Stimulated activated CD8-positive, alpha-beta memory T cell treated with anti-CD3 and anti-CD28 coated beads, Interleukin-7, amount 100 ng/mL, for 48 hours (primary cell): Measurements from ENCODE around the gene GRIA1.

ENCODE experiments used
- DNase-seq, 2 donors: peaks; one replicate each; pipeline ENCODE4 v3.0.0-alpha.2; 2020; ENCODE audit warnings: low read depth in 1 of 2; ENCODE audit errors: extremely low read depth in 1 of 2

GRIA1 gene

DNA sequence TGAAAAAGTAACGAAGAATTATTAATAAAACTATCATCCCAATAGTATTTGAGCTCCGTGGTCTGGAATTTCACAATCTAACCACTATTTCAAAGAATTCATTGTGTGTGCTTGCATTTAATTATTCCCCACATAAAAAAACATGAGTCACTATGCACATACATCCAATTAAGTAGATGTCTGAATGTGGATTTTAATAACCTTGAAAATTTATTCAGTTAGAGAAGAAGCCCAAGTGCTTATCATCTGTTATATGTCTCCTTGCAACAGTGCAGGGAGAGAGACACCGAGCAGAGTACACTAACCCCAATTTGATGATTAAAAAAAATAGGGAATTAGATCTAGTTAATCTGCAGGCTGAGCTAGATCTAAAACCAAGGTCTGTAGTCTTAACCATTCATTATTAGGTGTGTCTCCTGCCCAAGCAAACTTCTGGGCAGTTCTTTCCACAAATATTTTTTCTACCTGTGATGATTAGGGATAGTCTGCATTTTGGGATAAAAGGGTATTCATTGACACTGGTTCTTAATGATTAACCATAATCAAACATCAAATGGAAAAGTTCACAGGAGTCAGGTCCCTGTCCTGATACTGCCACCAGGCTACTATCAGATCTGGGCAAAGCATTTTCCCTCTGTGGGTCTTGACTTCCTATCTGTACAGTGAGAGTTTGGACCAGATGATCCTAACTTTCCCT lies 164.2 kb downstream of the GRIA1 start:
- DNase-seq: no peak

DNA sequence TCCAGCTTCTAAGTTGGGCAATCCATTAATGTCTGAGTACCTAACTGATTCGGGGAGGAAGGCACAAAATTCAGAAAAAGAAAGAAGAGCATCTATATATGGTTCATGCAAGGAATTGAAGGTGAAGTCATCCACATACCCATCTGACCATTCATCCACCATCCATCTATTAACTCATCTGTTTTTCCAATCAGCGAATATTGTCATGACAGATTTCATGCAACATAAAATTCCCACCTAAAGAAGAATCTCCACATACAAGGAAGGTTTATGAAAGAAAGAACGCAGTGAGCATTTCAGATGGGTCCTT lies 164.7 kb downstream of the GRIA1 start:
- no peak for DNase-seq

DNA sequence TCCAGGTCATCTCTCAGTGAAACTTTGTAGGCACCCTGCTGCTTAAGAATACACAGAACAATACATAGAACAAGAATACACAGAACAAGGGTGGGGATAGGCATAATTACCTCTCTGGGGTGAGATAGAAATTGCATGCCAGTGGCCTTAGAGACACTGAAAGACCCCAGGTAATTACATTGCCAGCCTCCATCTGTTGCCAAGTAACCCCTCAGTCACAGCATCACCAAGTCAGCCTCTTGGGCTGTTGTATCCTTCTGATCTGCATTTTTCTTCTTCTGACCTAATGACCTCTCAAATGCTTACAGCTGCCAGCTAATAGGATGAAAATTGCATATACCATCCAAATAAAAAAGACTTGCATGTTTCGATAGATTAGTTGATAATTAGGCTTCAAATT lies 167.7 kb downstream of the GRIA1 start:
- no peak for DNase-seq

DNA sequence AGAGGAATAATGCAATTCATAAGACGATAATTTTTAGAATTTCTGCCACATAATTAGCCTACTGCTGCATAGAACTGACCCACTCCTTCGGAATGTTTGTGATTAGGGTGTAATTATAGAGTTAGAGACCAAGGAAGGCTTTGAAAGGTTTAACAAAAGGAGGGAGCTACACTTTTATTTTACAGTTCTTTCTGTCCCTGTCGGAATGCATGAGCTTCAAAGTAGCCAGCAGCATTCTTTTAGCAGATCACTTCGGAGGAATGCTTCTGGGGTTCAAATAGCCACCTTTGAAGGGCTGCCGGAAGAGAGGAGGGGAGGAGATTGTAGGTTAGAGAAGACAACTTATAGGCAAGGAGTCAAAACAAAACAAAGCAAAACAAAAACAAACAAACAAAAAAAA lies 168.1 kb downstream of the GRIA1 start:
- no peak for DNase-seq

DNA sequence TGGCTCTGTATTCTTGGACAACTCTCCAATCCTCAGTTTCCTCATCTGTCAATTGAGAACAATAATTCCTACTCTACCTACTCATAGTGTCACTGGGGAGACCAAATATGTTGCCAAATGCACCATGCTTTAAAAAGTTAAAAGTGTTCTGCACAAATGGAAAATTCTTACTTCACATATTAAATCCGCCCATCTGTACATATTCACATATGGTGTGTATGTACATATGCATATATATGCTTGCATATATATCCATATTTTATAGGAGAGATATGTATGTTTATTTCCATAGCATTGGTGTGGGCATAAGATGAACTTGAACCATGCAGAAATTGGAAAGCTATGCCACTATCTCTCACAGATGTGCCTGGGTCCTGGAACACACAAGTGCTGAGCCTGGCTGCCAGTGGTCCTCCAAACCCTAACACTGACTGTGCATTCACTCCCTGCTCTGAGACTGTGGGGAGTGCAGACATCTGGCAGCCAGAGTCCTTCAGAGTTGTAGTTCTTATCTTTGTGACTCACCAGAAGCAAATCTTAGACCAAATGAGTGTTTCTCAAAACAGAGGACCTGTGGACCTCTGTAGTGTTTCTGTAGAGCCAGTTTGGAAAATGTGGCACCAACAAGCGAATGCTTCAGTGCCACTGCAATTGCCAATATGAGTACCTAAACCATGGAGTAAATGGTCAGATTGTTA lies 168.7 kb downstream of the GRIA1 start:
- DNase-seq: no peak

DNA sequence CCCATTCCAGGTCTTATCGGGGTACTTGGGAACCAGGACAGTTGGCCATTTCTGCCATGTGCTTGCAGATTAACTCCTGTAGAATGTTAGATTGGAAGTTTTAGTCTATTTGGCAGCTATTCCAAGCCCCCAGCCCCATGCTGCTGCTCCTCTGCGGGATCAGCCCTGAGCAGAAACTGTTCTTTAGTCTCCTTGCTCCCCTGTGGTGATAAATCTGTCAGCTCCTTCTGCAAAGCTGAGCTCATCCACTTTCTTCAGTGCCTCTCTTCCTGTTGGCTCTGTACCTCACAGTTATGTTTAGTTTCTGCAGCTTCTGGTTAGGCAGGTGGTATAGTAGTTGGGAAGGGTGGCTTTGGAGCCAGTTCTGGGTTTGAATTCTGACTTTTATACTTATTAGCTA lies 170.4 kb downstream of the GRIA1 start:
- no peak for DNase-seq

DNA sequence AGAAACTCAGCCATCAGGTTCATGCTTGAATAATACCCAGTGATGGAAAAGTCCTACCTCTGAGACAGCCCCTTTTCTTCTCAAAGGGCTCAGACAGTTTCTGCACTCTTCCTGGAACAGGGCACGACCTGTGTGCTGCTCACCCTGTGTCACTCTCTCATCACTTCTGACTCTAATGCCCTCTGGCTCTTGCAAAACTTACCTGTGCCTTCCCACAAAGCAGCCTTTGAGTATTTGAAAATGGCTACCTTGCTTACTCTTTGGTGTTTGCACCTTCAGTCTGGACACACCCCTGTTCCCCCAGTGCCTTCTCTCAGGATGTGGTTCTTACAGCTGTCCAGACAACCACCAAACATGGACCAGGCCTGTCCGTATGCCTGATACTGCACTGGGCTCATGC lies 171.4 kb downstream of the GRIA1 start:
- no peak for DNase-seq

DNA sequence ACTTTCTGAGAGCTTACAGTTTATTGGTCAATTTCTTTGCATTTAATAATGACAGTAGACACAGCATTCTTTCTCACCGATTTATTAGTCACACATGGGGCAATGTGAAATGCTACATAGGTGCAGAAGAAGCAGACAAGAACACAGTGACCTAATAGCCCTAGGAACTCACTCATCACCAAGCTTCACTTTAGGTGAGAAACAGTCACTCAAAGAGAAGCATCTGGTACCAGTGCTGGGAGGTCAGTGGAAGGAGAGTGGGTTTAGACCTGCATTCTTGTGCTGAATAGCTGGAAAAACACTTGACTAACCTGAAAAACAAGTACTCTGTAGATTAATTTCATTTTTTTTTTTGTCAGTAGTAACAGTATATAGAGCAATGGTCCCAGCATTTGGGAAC lies 179.6 kb downstream of the GRIA1 start:
- no peak for DNase-seq

DNA sequence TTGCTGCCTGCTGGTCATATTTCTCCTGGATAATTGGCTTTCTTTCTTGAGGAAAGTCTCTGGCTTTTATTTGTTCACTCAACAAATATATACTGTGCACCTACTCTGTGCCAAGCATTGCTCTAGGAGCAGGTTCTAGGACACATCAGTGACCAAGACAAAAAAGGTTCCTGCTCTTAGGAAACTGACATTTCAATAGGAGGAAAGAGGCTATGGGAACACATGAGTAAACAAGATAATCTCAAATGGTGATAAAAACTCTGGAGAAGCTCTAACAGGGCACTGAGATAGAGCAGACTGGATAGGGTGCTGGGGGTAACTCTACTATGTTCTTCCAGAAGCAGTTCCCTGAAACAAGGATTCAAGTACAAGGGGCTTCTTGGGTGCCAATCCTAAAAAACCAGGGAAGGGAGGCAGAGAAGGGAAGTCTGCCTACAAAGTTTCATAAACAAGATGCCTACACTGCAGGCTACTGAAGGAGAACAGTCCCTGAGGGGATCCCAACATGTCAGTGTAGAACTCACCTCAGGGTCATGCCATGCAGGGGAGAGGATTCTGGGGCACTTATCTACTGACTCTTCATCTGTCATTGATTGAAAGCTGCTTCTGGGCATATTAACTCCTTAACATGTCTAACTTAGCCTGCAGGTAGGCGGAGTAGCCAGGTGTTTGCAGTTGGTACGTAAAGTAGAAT lies 181.3 kb downstream of the GRIA1 start:
- DNase-seq: no peak

DNA sequence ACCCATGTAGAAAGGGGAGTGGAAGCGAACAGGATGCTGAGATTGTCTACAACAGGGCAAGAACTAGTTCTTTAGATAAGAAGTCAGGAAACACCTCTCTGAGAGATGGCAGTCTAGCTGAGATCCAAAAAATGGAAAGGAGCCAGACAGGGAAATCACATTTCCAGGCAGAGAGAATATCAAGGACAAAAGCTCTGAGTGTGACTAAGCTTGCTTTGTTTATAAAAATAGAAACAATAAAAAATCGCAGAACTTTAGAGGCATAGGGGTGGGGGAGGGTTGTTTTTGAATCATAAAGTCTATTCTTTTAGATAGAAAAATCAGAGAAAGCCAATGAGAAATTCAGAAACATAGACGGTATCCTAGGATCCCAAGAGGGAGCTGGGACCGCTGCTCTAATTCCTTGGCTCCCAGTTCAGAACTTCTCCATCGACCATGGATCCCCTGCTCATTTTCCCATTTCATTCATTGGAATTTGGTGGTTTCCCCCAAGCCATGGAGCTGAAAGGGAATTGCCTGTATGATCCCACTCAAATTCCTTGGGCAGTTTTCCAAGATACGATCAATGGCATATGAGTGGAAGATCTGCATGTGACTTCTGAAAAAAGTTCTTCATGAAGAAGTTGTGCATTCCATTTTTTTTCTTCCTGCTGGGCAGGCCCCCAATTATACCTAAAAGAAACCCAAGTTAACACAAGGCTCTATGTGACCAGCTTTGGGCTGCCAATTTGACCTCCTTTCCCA lies 182.0 kb downstream of the GRIA1 start:
- DNase-seq: no peak

DNA sequence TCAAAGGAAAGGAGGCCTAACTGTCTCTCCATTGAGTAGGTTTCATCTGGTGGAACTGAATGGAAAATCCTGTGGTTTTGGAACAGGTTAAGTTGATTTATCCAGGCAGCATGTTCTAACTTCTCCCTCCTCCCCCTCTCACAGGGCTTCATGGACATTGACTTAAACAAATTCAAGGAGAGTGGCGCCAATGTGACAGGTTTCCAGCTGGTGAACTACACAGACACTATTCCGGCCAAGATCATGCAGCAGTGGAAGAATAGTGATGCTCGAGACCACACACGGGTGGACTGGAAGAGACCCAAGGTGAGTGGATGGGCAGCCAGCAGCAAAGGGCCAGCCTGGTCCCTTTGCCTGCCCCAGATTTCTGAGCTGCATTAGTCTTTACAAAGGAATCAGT lies 183.9 kb downstream of the GRIA1 start:
- no peak for DNase-seq

DNA sequence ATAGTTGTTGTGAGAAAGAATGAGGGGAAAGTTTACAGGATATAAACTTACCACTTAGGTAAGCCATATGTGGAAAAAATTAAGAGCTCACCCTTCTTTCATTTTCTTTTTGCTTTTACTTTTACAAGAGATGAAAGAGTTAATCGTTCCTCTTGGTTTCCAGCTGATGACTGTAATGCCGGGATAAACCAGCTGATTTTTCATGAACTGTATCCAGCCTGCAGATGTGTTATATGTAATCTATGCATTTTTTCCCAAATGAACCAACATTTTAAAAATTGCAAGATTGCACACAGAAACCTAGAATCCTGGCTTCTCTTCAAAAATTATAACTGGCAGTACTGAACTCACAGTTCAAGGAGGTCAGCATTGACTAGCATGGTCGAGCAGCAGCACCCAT lies 185.9 kb downstream of the GRIA1 start:
- no peak for DNase-seq

DNA sequence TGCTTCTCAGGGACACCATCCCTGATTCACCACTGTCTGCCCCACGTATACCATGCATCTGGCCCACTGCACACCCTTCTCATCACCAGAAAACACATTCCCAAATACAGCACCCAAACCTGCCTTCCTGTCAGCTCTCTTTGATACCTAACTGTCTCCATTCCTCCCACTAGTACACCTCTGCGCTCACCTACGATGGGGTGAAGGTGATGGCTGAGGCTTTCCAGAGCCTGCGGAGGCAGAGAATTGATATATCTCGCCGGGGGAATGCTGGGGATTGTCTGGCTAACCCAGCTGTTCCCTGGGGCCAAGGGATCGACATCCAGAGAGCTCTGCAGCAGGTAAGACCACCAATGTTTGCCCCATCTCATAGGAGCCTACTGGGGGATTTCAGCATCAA lies 186.4 kb downstream of the GRIA1 start:
- no peak for DNase-seq

DNA sequence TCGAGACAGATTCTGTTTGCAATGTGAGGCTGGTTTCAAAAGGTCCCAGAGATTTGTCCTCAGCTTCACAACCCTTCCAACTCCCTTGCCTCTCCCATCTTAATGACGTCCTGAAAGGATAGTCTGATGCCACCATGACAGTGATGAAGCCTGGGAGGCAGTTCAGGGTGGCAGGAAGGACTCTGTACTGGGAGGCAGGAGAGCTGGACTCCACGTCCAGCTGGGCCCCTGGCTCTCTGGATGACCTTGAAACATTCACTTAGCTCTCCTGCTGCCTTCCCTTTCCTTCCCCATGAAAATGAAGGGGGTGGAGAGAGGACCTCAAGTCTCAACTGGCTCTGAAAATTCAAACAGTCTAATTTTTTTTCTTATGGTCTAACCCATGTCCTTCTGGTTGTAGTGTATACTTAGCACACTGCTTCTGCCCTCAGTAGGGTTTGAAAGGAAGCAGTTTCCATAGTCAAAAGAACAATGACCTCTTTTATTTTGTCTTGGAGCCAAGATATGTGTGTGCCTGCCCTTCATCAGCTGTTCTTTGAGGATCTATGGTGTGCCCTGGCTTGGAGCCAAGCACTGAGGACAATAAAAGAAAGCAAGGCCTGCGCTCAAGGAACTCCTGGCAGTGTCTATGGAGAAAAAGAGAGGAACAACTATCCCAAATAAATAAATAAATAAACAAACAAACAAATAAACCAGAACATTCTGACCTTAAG lies 188.3 kb downstream of the GRIA1 start:
- DNase-seq: no peak

DNA sequence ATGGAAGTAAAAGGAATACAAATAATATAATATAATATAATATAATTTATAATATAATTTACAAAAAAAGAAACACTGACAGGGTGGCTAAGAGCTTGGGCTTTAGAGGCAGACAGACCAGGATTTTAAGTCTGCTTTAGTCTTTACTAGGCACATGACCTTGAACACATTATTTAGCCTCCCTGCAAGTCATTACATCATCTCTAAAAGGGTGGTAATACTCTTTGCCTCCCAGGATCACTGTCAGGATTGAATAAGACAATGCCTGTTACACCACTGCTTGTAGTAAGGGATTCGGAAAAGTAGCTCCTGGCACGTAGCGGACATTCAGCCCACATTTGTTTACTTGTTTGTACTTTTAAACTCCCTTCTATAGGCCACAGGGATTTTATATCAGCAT lies 199.8 kb downstream of the GRIA1 start:
- DNase-seq: no peak

DNA sequence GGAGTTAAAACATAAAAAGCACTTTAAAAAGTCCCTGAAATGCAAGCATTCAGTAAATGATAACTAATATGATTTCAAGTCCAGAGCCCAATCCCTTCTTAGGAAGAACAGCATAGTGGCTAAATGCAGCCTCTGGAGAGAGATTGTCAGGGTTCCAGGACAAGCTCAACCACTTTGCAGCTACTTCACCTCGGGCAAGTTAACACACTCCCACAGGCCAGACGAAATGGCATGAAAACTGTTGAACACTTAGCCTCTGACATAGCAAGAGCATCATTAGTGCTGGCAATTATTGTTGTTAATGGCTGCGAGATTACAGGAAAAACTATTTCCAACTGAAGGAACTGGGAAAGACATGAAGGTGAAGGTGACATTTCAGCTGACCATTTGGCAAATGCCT lies 205.8 kb downstream of the GRIA1 start:
- no peak for DNase-seq

DNA sequence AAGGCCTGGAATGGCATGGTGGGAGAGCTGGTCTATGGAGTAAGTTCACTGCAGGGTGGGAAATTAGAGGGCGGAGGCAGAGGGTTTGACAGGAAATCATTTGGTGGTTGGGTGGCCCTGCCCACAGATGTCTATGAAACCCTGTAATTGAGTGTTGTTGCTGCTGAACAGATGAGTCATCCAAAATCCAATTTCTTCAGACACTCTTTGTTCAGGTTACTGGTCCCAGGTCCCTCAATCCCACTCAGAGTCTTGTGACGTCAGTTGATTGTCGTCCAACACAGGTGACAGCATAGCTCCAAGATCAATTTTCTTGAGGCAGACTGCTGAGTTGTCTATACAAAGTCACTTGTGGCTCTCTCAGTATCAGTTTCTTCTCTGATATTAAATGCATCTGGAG lies 208.6 kb downstream of the GRIA1 start:
- no peak for DNase-seq

DNA sequence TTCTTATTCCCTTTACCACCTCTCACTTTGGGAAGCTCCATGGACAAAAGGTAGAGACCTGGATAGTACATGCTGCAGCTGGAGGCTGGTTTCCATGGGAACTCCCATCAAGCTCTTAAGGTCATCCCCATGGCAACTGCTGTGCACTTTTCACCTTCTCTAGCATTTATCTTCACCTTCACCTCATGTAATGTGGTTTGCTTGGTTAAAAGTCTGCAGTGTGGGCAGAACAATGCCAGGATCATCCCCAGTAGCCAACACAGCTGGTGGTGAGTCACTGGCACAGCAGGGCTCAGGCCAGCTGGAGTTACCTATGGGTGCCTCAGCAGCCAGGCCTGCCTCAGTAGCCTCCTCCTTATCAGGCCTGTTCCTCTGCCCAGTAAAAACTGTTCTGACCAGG lies 210.5 kb downstream of the GRIA1 start:
- no peak for DNase-seq

DNA sequence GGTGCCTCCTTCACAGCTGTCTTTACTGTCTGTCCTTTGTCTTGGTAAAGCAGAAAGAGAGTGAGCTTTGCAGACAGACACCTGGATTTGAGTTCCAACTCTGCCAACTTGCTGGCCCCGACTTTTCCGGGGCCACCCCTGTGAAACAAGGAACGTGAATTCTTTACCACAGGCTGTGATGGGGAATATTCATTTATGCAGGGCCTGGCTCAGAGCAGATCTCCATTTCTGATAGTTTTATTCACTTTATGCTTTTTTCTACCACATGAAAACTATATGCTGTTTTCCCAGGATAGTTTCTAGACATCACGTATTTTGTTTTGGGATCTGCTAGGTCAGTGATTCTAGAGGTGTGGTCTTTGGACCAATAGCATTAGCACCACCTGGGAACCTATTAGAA lies 211.8 kb downstream of the GRIA1 start:
- no peak for DNase-seq

DNA sequence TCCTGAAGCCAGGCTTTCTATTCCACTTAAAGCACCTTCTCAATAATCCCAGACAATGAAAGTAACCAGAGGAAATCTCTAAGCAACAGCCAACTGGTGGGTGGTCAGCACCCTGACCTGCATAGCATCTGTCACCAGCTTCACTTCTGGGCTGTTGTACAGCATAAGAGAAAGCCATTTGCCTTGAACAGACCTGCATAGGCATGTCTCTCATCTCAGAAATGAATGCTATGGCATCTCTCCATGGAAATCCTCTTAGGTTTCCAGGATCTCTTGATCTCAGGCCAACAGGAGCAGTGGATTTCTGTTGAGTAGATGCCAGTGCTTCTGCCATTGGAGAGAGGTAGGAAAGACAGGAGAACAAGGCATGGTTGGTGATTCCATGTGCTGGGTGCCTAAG lies 213.6 kb downstream of the GRIA1 start:
- DNase-seq: no peak

DNA sequence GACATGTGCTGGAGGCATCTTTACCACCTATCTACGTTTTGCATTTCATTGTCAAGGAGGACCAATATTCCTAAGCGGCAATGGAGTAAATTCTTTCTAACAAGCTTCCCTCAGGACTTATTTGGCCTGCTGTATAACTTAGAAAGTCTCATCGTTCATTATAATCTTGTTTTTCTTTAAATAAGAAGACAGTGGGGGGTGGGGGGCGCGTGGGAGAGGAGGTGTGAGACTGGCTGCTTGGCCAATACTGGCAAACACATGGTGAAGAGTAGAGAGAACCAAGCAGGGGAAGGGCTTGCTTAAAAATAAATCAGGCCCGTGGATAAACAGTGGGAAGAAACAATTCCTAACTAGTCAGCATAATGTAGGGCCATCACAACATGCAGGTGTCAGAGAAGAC lies 217.2 kb downstream of the GRIA1 start:
- no peak for DNase-seq
